Activated CD4-positive, alpha-beta T cell treated with anti-CD3 and anti-CD28 coated beads, Interleukin-2, Interleukin-4, amounts not matched to agents 100 ng/mL and 50 ng/mL, durations not matched to agents 16 hours and 8 hours (primary cell): Measurements from ENCODE around the gene ADARB2.

ENCODE experiments used
- DNase-seq: peaks from one replicate; pipeline ENCODE4 v3.0.0-alpha.2; 2020; ENCODE audit warnings: low spot score

ADARB2 gene

GRCh38 chr10:1495915-1496517 is 241.3 kb downstream of the ADARB2 start:
- no peak for DNase-seq

GRCh38 chr10:1492641-1493040 is 244.7 kb downstream of the ADARB2 start:
- no peak for DNase-seq

- no peak for DNase-seq
Measured at GRCh38 chr10:1491901-1492300, 245.4 kb downstream of the ADARB2 start.

- no peak for DNase-seq
Measured at GRCh38 chr10:1489801-1490200, 247.5 kb downstream of the ADARB2 start.

- no peak for DNase-seq
Measured at GRCh38 chr10:1488970-1489548, 248.3 kb downstream of the ADARB2 start.

- no peak for DNase-seq
Measured at GRCh38 chr10:1486841-1487687, 250.3 kb downstream of the ADARB2 start.

- DNase-seq: no peak
Measured at GRCh38 chr10:1485357-1485756, 252.0 kb downstream of the ADARB2 start.

- DNase-seq: no peak
Measured at GRCh38 chr10:1483826-1484225, 253.5 kb downstream of the ADARB2 start.

GRCh38 chr10:1483246-1483645 is 254.1 kb downstream of the ADARB2 start:
- DNase-seq: no peak

- no peak for DNase-seq
Measured at GRCh38 chr10:1477578-1477977, 259.7 kb downstream of the ADARB2 start.

GRCh38 chr10:1476455-1476803 is 260.9 kb downstream of the ADARB2 start:
- no peak for DNase-seq

GRCh38 chr10:1475771-1476454 is 261.4 kb downstream of the ADARB2 start:
- no peak for DNase-seq

- no peak for DNase-seq
Measured at GRCh38 chr10:1475098-1475591, 262.2 kb downstream of the ADARB2 start.

GRCh38 chr10:1474376-1475097 is 262.8 kb downstream of the ADARB2 start:
- DNase-seq: no peak

- no peak for DNase-seq
Measured at GRCh38 chr10:1473874-1474273, 263.5 kb downstream of the ADARB2 start.

- no peak for DNase-seq
Measured at GRCh38 chr10:1472178-1472958, 265.0 kb downstream of the ADARB2 start.

GRCh38 chr10:1468811-1469210 is 268.5 kb downstream of the ADARB2 start:
- no peak for DNase-seq

GRCh38 chr10:1467334-1468076 is 269.8 kb downstream of the ADARB2 start:
- DNase-seq: no peak

- DNase-seq: no peak
Measured at GRCh38 chr10:1465993-1466764, 271.1 kb downstream of the ADARB2 start.
